Dendritic cell treated with granulocyte-macrophage colony-stimulating factor and Interleukin-4, amounts not matched to agents 40 ng/mL and 50 ng/mL, for 4 days (primary cell): ENCODE results near the gene FAM241A.

ENCODE experiments used
- H3K27ac Mint-ChIP-seq: one replicate; pipeline ENCODE4 v1.8.0; 2022; ENCODE audit warnings: mild to moderate bottlenecking, mixed read lengths
- H3K27me3 Mint-ChIP-seq: one replicate; pipeline ENCODE4 v1.8.0; 2022; ENCODE audit warnings: mild to moderate bottlenecking, mixed read lengths
- H3K36me3 Mint-ChIP-seq: one replicate; pipeline ENCODE4 v1.8.0; 2022; ENCODE audit warnings: low read depth, mixed read lengths
- H3K4me1 Mint-ChIP-seq: one replicate; pipeline ENCODE4 v1.8.0; 2022; ENCODE audit warnings: low read depth, mixed read lengths
- H3K4me3 Mint-ChIP-seq: one replicate; pipeline ENCODE4 v1.8.0; 2022; ENCODE audit warnings: mild to moderate bottlenecking, moderate library complexity, mixed read lengths
- H3K9me3 Mint-ChIP-seq: one replicate; pipeline ENCODE4 v1.8.0; 2022; ENCODE audit warnings: mixed read lengths
- intact Hi-C: fragments of 100-400 bp; cut with micrococcal nuclease; formaldehyde crosslinking; loops from one replicate; pipeline ENCODE4 v1.15.0; 2022

Gene FAM241A

DNA sequence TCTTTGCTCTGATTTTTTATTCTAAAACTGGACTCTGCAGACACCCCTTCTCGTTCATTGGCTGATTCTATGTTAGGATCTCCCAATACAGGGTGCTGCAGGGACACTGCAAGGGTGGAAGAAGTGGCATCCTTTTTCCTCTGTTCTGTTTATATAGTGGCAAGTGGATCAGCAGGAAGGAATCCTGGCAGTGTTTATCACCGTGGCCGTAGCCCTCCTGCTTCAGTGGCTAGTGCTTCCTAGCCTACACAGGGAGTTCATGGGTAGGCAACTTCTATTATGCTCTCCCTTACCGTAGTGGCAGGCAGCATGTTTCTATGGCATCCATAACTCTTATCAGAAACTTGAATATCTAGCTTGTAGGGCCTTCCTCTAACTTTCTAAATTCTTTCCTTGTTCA is 79.9 kb downstream of the FAM241A start:
- intact Hi-C loops: no loop called here
- Mint-ChIP-seq H3K4me1 (no peaks in the 10 kb centered on the region), H3K9me3 (peaks cover 6% of the 10 kb centered on the region), H3K27me3 (no peaks in the 10 kb centered on the region), H3K4me3 (no peak overlapping the region), H3K27ac (no peak overlapping the region), H3K36me3 (no peaks in the 10 kb centered on the region)

- Mint-ChIP-seq H3K27ac (peak overlapping the region; percentile 99), H3K36me3 (peaks cover 21% of the 10 kb centered on the region), H3K4me1 (peaks cover 26% of the 10 kb centered on the region), H3K4me3 (peak overlapping the region; percentile 98), H3K27me3 (no peaks in the 10 kb centered on the region), H3K9me3 (no peaks in the 10 kb centered on the region)
- intact Hi-C loops: loop anchor here (1.0 to 5.0 kb wide), 4 partner anchors 16 to 406 kb away; partner anchors contain the start of genes FAM241A, LARP7, TIFA and ZGRF1
Measured at GRCh38 chr4:112230879-112231778, 85.9 kb downstream of the FAM241A start.

GRCh38 chr4:112231779-112232713 is 86.8 kb downstream of the FAM241A start, which contains the start of gene AP1AR:
AP1AR (plus strand) TSS chr4:112231787; CDS start chr4:112232092, 305 bp downstream.
- Mint-ChIP-seq H3K4me1 (peaks cover 28% of the 10 kb centered on the region), H3K36me3 (peaks cover 21% of the 10 kb centered on the region), H3K4me3 (peak within 1 kb of the TSS; percentile 98), H3K27ac (peak within 1 kb of the TSS; percentile 99), H3K9me3 (no peaks in the 10 kb centered on the region), H3K27me3 (no peaks in the 10 kb centered on the region)
- intact Hi-C loops: loop anchor here (1.0 to 5.0 kb wide), 4 partner anchors 17 to 405 kb away; partner anchors contain the start of genes FAM241A, LARP7, TIFA and ZGRF1

- no peak overlapping the region for H3K4me3 Mint-ChIP-seq
- peaks cover 25% of the 10 kb centered on the region for H3K36me3 Mint-ChIP-seq
- peaks cover 40% of the 10 kb centered on the region for H3K4me1 Mint-ChIP-seq
- no peaks in the 10 kb centered on the region for H3K27me3 Mint-ChIP-seq
- H3K9me3 Mint-ChIP-seq: no peaks in the 10 kb centered on the region
- intact Hi-C loops: loop anchor here (1.0 to 5.0 kb wide), 2 partner anchors 52 to 136 kb away; partner anchors contain the start of gene TIFA
- no peak overlapping the region for H3K27ac Mint-ChIP-seq
Measured at GRCh38 chr4:112234952-112235609, 89.8 kb downstream of the FAM241A start.

- no peaks in the 10 kb centered on the region for H3K27me3 Mint-ChIP-seq
- no peaks in the 10 kb centered on the region for H3K9me3 Mint-ChIP-seq
- intact Hi-C loops: no loop called here
- peaks cover 27% of the 10 kb centered on the region for H3K36me3 Mint-ChIP-seq
- H3K4me1 Mint-ChIP-seq: peaks cover 36% of the 10 kb centered on the region
- H3K27ac Mint-ChIP-seq: no peak overlapping the region
- no peak overlapping the region for H3K4me3 Mint-ChIP-seq
Measured at GRCh38 chr4:112236040-112236439, 90.8 kb downstream of the FAM241A start.

- peaks cover 22% of the 10 kb centered on the region for H3K36me3 Mint-ChIP-seq
- no peak overlapping the region for H3K27ac Mint-ChIP-seq
- no peaks in the 10 kb centered on the region for H3K9me3 Mint-ChIP-seq
- no peaks in the 10 kb centered on the region for H3K27me3 Mint-ChIP-seq
- peaks cover 32% of the 10 kb centered on the region for H3K4me1 Mint-ChIP-seq
- H3K4me3 Mint-ChIP-seq: no peak overlapping the region
- intact Hi-C loops: no loop called here
Measured at GRCh38 chr4:112238833-112239232, 93.6 kb downstream of the FAM241A start.
